ENCODE data around the gene LYPLAL1.

LYPLAL1 gene

GRCh38 chr1:219152751-219153150 lies 20.9 kb upstream of the LYPLAL1 start:
- no peak overlapping the region for H3K4me3 ChIP-seq (ENCODE audit: low read depth, low read length)
- no peak for DNase-seq (ENCODE audit: low read depth)
- TF ChIP-seq, protein P1, sequence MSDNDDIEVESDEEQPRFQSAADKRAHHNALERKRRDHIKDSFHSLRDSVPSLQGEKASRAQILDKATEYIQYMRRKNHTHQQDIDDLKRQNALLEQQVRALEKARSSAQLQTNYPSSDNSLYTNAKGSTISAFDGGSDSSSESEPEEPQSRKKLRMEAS (IDR thresholded peaks at IDR 0.05; ENCODE audit: low read depth, low read length) = no peak
- TF ChIP-seq MYC (IDR thresholded peaks at IDR 0.05; ENCODE audit: low read depth, low read length) = no peak

DNA sequence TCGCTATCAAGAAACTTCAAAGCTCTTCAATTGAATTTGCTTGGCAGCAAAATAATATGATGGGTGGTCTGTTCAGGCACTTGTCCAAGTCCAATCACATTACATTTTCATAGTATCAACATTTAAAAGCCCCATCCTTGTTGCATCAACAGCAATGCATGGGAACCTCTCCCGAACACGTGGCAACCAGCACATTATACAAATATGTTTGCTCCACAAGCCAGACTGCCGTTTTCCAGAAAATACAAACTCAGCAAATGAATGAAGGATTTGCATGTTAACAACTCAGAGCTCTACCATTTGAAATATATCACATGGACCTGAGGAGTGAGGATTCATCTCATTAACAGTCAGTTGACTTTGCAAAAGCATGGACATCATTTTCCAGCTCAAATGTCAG lies 20.0 kb upstream of the LYPLAL1 start:
- TF ChIP-seq POLR2A (IDR thresholded peaks at IDR 0.05; ENCODE audit: extremely low read depth, insufficient read length) (no peak), MYC (IDR thresholded peaks at IDR 0.05; ENCODE audit: low read depth, low read length) (no peak)
- TF ChIP-seq, protein P2, sequence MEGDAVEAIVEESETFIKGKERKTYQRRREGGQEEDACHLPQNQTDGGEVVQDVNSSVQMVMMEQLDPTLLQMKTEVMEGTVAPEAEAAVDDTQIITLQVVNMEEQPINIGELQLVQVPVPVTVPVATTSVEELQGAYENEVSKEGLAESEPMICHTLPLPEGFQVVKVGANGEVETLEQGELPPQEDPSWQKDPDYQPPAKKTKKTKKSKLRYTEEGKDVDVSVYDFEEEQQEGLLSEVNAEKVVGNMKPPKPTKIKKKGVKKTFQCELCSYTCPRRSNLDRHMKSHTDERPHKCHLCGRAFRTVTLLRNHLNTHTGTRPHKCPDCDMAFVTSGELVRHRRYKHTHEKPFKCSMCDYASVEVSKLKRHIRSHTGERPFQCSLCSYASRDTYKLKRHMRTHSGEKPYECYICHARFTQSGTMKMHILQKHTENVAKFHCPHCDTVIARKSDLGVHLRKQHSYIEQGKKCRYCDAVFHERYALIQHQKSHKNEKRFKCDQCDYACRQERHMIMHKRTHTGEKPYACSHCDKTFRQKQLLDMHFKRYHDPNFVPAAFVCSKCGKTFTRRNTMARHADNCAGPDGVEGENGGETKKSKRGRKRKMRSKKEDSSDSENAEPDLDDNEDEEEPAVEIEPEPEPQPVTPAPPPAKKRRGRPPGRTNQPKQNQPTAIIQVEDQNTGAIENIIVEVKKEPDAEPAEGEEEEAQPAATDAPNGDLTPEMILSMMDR (IDR thresholded peaks at IDR 0.05; ENCODE audit: low read depth, low read length) = no peak
- TF ChIP-seq, protein P1 (IDR thresholded peaks at IDR 0.05; ENCODE audit: low read depth, low read length) = no peak
- H3K4me3 ChIP-seq (ENCODE audit: low read depth, low read length) = no peak overlapping the region
- DNase-seq (ENCODE audit: low read depth) = no peak

DNA sequence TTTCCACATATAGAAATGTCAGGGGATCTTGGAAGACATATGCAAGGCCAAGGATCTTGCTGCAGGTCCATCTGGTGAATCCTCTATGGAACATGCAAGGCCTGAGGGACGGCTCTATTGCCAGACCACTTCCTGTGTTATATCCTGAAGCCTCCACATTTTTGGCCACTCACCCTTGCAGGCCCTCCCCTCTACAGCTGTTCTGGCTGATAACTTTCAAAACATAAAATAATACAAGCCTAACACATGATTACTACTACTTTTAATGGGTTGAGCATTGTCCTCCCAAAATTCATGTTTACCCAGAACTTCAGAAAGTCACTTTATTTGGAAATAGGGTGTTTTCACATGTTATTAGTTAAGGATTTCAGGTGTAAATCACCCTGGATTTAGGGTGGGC lies 18.5 kb upstream of the LYPLAL1 start:
- H3K4me3 ChIP-seq (ENCODE audit: low read depth, low read length) = no peak overlapping the region
- TF ChIP-seq POLR2A (IDR thresholded peaks at IDR 0.05; ENCODE audit: extremely low read depth, insufficient read length) = no peak
- TF ChIP-seq, protein P1 (IDR thresholded peaks at IDR 0.05; ENCODE audit: low read depth, low read length) = no peak
- TF ChIP-seq MYC (IDR thresholded peaks at IDR 0.05; ENCODE audit: low read depth, low read length) = no peak
- TF ChIP-seq, protein P2 (IDR thresholded peaks at IDR 0.05; ENCODE audit: low read depth, low read length) = no peak
- peak; percentile 24 for DNase-seq (ENCODE audit: low read depth)

DNA sequence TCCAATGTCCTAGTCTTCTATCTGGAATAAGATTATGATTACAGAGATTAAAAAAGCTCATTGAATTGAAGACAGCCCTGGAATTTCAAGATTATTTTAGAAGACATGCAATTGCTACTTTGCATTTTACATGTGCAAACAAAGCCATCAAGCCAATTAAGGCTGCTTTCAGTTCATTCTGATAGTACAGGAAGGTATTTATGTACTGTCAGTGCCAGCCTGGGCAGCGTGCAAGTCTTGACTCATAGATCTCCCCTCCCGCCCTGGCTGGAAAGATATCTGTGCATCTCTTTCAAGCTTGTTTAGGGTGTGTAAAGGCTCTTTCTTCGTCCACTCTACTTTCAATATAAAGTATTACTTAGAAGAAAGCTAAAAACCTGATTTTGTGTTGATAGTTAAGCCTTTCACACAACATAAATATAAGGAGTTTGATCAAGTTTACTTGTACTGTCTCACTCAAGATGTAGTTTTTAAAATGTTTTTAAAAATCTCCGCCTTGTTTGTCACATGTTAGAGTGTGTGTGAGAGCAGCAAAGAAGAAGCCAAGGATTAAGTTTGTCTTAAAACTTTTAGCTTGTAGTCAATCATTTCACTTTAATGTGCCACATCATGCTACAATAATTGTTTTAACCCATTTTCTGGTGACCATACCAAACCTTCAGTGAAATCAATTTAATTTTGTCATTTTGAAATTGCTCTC lies 13.6 kb upstream of the LYPLAL1 start:
- H3K4me3 ChIP-seq (ENCODE audit: low read depth, low read length) = no peak overlapping the region
- no peak for DNase-seq (ENCODE audit: low read depth)
- TF ChIP-seq POLR2A (IDR thresholded peaks at IDR 0.05; ENCODE audit: extremely low read depth, insufficient read length) = no peak
- TF ChIP-seq, protein P1 (IDR thresholded peaks at IDR 0.05; ENCODE audit: low read depth, low read length) = no peak
- no peak for TF ChIP-seq MYC (IDR thresholded peaks at IDR 0.05; ENCODE audit: low read depth, low read length)
- TF ChIP-seq, protein P2 (IDR thresholded peaks at IDR 0.05; ENCODE audit: low read depth, low read length) = no peak

DNA sequence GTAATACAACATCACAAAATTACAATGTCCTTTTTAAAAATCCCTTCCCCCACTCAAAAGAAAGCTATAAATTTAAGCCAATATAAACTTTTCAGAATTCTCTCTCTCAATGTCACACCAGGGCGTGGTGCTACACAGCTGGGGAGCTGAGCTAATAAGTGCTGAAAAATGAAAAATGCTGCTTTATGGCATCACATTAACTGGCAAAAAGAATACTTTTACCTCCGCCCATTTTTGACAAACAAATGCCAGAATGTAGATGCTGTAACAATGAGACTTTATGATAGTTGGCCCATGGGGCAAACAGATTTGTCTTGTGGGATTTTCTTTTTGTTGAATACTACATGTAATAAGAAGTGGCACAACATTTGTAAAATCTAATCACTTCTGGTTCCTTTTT lies 12.7 kb upstream of the LYPLAL1 start:
- TF ChIP-seq, protein P2 (IDR thresholded peaks at IDR 0.05; ENCODE audit: low read depth, low read length) = no peak
- no peak for TF ChIP-seq POLR2A (IDR thresholded peaks at IDR 0.05; ENCODE audit: extremely low read depth, insufficient read length)
- TF ChIP-seq MYC (IDR thresholded peaks at IDR 0.05; ENCODE audit: low read depth, low read length) = no peak
- TF ChIP-seq, protein P1 (IDR thresholded peaks at IDR 0.05; ENCODE audit: low read depth, low read length) = no peak
- no peak for DNase-seq (ENCODE audit: low read depth)
- H3K4me3 ChIP-seq (ENCODE audit: low read depth, low read length) = no peak overlapping the region

DNA sequence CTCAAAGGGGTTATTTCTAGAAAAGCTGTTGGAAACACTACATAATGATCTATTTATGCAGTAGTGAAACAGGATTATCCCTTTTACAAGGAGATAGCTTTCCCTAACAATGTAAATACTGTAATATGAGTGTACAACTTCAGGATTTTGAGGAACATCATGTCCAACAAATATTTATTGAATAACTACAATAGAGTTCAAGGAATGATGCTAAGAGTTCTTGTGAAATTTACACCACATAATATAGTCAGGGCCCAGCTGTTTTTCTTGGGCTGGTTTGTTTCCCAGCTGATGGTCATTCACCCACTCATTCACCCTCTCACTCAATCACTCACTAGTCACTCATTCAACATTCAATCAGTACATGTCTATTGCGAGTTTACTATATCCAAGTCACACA lies 12.3 kb upstream of the LYPLAL1 start:
- TF ChIP-seq POLR2A (IDR thresholded peaks at IDR 0.05; ENCODE audit: extremely low read depth, insufficient read length) (no peak), MYC (IDR thresholded peaks at IDR 0.05; ENCODE audit: low read depth, low read length) (no peak)
- TF ChIP-seq, protein P1 (IDR thresholded peaks at IDR 0.05; ENCODE audit: low read depth, low read length) = no peak
- TF ChIP-seq, protein P2 (IDR thresholded peaks at IDR 0.05; ENCODE audit: low read depth, low read length) = no peak
- no peak overlapping the region for H3K4me3 ChIP-seq (ENCODE audit: low read depth, low read length)
- DNase-seq (ENCODE audit: low read depth) = no peak

Measured in NB4 (cell line).